ENCODE results near the gene SEC11A.
A peak's percentile ranks its signal among the peaks of the same experiment; 100 is the strongest.
"Not testable (repeated sequence)": the region's sequence is repeated elsewhere in the genome, so short reads cannot be mapped to it uniquely, and the experiment has no call there.

SEC11A gene

DNA sequence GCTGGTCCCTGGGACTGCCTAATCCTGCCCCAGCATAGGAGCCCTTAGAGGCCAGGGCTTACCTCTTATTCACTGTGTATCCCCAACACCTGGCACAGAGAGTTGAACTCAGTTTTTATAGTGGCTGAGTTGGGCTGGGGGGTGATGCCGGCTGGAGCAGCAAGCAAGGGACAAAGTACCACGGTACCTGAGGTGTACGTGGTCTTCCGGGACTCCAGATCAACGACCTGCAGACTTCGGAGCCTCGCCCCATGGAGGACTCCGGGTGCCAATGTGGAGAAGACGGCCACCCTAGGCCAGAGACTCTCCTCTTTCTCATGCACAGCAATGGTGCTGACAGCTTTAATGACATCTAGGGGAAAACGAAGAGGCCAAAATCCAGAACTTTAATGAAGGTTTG, 69.9 kb downstream of the SEC11A start:
- H3K36me3 ChIP-seq (ENCODE audit: control insufficient read depth, insufficient read depth, low read length): peaks cover 49% of the 10 kb centered on the region
- H3K4me1 ChIP-seq (ENCODE audit: control insufficient read depth, insufficient read depth, low read length): no peaks in the 10 kb centered on the region
- H3K4me3 ChIP-seq (ENCODE audit: low read length): no peak overlapping the region
- no peak overlapping the region for H3K9ac ChIP-seq (ENCODE audit: low read length)
- H3K27me3 ChIP-seq (ENCODE audit: control insufficient read depth, insufficient read depth, low read length): no peaks in the 10 kb centered on the region
- no peak overlapping the region for H3K27ac ChIP-seq (ENCODE audit: low read depth, low read length)

DNA sequence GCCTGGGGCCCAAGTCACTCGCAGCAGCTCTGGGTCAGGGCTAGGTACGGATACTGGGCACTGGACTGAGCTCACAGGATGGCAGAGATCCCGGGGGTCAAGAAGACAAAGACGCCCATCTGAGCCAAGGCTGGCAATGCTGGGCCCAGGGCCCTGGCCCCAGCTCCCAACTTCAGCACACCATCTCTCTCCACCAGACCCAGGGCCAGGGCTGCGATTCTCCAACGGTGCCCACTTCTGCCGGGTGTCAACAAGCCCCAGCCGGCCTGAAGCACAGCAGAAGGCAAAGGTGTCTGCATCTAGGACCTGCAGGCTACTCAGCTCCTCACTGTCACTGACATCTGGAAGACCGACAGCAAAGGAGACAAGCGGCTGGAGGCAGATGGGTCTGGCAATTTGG, 70.4 kb downstream of the SEC11A start:
- Histone ChIP-seq H3K9ac (ENCODE audit: low read length) (no peak overlapping the region), H3K27ac (ENCODE audit: low read depth, low read length) (no peak overlapping the region), H3K4me1 (ENCODE audit: control insufficient read depth, insufficient read depth, low read length) (no peaks in the 10 kb centered on the region), H3K27me3 (ENCODE audit: control insufficient read depth, insufficient read depth, low read length) (no peaks in the 10 kb centered on the region), H3K36me3 (ENCODE audit: control insufficient read depth, insufficient read depth, low read length) (peaks cover 49% of the 10 kb centered on the region), H3K4me3 (ENCODE audit: low read length) (no peak overlapping the region)

DNA sequence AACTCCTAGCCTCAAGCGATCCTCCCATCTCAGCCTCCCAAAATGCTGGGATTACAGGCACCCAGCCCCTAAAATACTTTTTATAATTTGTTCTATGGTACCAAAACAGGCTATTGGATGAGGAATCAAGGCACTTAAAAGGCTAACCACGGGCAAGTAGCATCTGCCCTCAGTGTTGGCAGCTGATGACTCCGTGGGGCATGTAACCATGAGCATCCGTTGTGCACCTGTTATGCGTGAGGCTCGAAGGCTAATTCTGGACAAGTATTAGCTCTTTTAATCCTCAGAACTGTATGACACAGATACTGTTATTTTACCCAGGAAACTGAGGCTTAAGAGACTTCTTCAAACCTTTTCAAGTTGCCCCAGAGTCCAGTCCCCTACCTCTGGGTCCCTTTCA, 72.1 kb downstream of the SEC11A start:
- H3K9ac ChIP-seq (ENCODE audit: low read length): no peak overlapping the region
- no peaks in the 10 kb centered on the region for H3K27me3 ChIP-seq (ENCODE audit: control insufficient read depth, insufficient read depth, low read length)
- H3K36me3 ChIP-seq (ENCODE audit: control insufficient read depth, insufficient read depth, low read length): peaks cover 53% of the 10 kb centered on the region

DNA sequence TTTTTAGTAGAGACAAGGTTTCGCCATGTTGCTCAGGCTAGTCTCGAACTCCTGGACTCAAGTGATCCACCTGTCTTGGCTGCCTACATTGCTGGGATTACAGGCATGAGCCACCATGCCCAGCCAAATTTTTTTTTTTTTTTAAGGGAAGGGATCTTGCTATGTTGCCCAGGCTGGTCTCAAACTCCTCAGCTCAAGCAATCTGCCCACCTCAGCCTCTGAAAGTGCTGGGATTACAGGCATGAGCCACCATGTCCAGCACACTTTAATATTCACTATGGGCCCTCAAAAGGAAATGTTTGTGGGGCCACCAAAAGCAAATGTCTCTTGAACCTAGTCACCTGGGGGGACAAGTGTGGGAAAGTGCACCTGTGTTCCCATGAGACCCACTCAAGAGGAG, 73.3 kb downstream of the SEC11A start:
- not testable (repeated sequence) for H3K27ac ChIP-seq (ENCODE audit: low read depth, low read length); H3K9ac ChIP-seq (ENCODE audit: low read length); H3K27me3 ChIP-seq (ENCODE audit: control insufficient read depth, insufficient read depth, low read length); H3K4me1 ChIP-seq (ENCODE audit: control insufficient read depth, insufficient read depth, low read length); H3K4me3 ChIP-seq (ENCODE audit: low read length)
- peaks cover 47% of the 10 kb centered on the region for H3K36me3 ChIP-seq (ENCODE audit: control insufficient read depth, insufficient read depth, low read length)

More for the DNA sequence above, 72.1 kb downstream of the SEC11A start:
- no peak overlapping the region for H3K4me3 ChIP-seq (ENCODE audit: low read length)
- H3K4me1 ChIP-seq (ENCODE audit: control insufficient read depth, insufficient read depth, low read length): no peaks in the 10 kb centered on the region
- no peak overlapping the region for H3K27ac ChIP-seq (ENCODE audit: low read depth, low read length)

DNA sequence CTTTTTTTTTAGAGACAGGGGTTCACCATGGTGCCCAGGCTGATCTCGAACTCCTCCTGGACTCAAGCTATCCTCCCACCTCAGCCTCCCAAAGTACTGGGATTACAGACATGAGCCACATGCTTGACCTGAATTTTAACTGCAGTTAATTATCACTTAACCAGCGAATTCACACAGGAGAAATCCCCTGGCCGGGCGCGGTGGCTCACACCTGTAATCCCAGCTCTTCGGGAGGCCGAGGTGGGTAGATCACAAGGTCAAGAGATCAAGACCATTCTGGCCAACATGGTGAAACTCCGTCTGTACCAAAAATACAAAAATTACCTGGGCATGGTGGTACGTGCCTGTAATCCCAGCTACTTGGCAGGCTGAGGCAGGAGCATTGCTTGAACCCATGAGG, 74.1 kb downstream of the SEC11A start:
- H3K4me3 ChIP-seq (ENCODE audit: low read length); H3K4me1 ChIP-seq (ENCODE audit: control insufficient read depth, insufficient read depth, low read length); H3K9ac ChIP-seq (ENCODE audit: low read length); H3K27me3 ChIP-seq (ENCODE audit: control insufficient read depth, insufficient read depth, low read length); H3K27ac ChIP-seq (ENCODE audit: low read depth, low read length): not testable (repeated sequence)
- peaks cover 40% of the 10 kb centered on the region for H3K36me3 ChIP-seq (ENCODE audit: control insufficient read depth, insufficient read depth, low read length)

DNA sequence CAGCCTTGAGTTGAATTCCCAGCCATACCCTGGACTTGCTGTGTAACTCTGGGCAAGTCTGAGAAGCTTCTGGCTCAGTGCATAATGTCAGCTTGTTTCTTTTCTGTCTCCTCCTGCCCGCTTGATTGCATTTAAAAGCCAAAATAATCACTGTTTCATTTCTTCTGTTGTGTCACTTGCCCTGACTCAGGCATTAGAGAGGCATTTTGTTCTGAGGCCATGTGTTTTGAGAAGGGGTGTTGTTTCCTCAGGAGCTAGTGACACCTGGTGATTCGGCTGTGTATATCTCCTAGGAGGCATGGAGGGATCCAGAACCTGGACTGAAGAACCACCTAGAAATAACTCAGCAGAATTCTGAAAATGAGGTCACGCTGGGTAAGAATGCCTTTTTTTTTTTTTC, 77.8 kb downstream of the SEC11A start:
- Histone ChIP-seq H3K4me1 (ENCODE audit: control insufficient read depth, insufficient read depth, low read length) (peaks cover 3% of the 10 kb centered on the region), H3K27ac (ENCODE audit: low read depth, low read length) (no peak overlapping the region), H3K9ac (ENCODE audit: low read length) (no peak overlapping the region), H3K4me3 (ENCODE audit: low read length) (no peak overlapping the region), H3K27me3 (ENCODE audit: control insufficient read depth, insufficient read depth, low read length) (no peaks in the 10 kb centered on the region), H3K36me3 (ENCODE audit: control insufficient read depth, insufficient read depth, low read length) (peaks cover 18% of the 10 kb centered on the region)

DNA sequence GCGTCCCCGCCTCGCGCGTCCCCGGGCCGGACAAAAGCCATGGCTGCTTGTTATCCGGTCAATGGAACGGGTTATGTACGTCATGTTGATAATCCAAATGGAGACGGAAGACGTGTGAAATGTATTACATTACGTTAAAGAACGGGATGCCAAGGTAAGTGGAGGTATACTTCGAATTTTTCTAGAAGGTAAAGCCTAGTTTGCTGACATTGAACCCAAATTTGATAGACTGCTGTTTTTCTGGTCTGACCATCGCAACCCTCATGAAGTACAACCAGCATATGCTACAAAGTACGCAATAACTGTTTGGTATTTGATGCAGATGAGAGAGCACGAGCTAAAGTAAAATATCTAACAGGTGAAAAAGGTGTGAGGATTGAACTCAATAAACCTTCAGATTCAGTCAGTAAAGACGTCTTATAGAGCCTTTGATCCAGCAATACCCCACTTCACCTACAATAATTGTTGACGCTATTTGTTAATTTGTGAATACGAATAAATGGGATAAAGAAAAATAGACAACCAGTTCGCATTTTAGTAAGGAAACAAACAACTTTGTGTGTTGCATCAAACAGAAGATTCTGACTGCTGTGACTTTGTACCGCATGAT, 81.6 kb downstream of the SEC11A start:
- H3K27ac ChIP-seq (ENCODE audit: low read depth, low read length): peak overlapping the region; percentile 89
- H3K36me3 ChIP-seq (ENCODE audit: control insufficient read depth, insufficient read depth, low read length): peaks cover 5% of the 10 kb centered on the region
- peak overlapping the region; percentile 88 for H3K4me3 ChIP-seq (ENCODE audit: low read length)

DNA sequence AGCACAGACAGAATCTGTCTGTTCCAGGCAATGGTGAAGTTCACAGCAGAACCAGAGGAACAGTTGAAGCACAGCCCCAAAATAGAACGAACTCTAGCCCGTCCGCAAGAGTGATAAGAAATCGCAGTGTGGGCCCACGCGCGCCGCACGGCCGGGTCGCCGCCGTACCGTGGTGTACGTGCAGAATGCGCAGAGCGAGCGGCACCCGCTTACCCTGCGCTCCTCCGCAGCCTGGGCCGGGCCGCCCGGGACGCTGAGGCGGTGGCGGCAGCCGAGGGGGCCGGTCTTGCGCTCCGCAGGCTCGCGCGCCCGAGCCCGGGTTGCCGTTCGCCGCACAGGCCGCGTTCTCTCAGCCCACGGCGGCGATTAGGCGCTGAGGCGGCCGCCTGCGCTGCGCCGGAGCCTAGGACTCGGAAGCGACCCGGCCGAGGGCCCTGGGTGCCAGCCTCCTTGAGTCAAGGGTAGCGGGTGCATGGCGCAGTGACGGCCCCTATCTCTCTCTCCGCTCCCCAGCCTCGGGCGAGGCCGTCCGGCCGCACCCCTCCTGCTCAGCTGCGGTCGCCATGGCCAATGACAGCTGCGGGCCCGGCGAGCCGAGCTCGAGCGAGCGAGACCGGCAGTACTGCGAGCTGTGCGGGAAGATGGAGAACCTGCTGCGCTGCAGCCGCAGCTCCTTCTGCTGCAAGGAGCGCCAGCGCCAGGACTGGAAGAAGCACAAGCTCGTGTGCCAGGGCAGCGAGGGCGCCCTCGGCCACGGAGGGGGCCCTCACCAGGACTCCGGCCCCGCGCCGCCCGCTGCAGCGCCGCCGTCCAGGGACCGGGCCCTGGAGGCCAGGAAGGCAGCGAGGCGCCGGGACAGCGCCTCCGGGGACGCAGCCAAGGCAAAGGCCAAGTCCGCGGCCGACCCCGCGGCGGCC, 82.4 kb downstream of the SEC11A start:
- Histone ChIP-seq H3K4me1 (ENCODE audit: control insufficient read depth, insufficient read depth, low read length) (peaks cover 17% of the 10 kb centered on the region), H3K27ac (ENCODE audit: low read depth, low read length) (peak overlapping the region; percentile 89), H3K27me3 (ENCODE audit: control insufficient read depth, insufficient read depth, low read length) (no peaks in the 10 kb centered on the region), H3K4me3 (ENCODE audit: low read length) (peak overlapping the region; percentile 88), H3K9ac (ENCODE audit: low read length) (peak overlapping the region; percentile 74), H3K36me3 (ENCODE audit: control insufficient read depth, insufficient read depth, low read length) (peaks cover 5% of the 10 kb centered on the region)

More for the DNA sequence above, 81.6 kb downstream of the SEC11A start:
- Histone ChIP-seq H3K4me1 (ENCODE audit: control insufficient read depth, insufficient read depth, low read length) (peaks cover 17% of the 10 kb centered on the region), H3K9ac (ENCODE audit: low read length) (peak overlapping the region; percentile 74), H3K27me3 (ENCODE audit: control insufficient read depth, insufficient read depth, low read length) (no peaks in the 10 kb centered on the region)

DNA sequence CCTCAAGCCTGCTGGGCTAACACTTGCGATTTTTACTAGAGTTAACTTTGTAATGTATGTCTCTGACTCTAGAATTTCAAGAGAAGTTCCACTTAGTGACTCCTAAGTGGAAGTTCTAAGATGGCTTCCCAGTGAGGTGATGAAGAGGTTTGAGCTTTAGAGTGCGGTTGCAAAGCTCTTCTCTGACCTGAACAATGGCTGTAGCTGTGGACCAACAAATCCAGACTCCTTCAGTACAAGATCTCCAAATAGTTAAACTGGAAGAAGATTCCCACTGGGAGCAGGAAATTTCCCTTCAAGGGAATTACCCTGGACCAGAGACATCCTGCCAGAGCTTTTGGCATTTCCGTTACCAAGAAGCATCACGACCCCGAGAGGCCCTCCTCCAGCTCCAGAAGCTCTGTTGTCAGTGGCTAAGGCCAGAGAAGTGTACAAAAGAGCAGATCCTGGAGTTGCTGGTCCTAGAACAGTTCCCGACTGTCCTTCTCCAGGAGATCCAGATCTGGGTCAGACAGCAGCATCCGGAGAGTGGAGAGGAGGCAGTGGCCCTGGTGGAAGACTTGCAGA, 84.2 kb downstream of the SEC11A start:
- H3K4me3 ChIP-seq (ENCODE audit: low read length): peak overlapping the region; percentile 88
- no peaks in the 10 kb centered on the region for H3K36me3 ChIP-seq (ENCODE audit: control insufficient read depth, insufficient read depth, low read length)
- H3K27me3 ChIP-seq (ENCODE audit: control insufficient read depth, insufficient read depth, low read length): no peaks in the 10 kb centered on the region
- H3K27ac ChIP-seq (ENCODE audit: low read depth, low read length): peak overlapping the region; percentile 89
- H3K4me1 ChIP-seq (ENCODE audit: control insufficient read depth, insufficient read depth, low read length): peaks cover 17% of the 10 kb centered on the region
- H3K9ac ChIP-seq (ENCODE audit: low read length): peak overlapping the region; percentile 71

DNA sequence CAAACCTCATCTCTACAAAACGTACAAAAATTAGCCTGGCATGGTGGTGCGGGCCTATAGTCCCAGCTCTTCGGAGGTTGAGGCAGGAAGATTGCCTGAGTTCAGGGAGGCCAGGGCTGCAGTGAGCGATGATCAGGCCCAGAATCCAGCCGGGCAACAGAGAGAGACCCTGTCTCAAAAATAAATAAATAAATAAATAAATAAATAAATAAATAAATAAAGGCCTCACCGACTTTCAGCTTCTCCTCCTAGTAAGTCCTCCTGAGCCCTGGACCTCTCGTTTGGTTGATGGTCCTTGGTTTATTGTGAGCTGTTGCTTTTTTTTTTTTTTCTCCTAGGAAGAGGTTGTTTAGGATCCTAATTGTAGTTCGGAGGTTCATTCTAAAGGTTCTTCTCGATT, 86.9 kb downstream of the SEC11A start:
- H3K36me3 ChIP-seq (ENCODE audit: control insufficient read depth, insufficient read depth, low read length): no peaks in the 10 kb centered on the region
- no peaks in the 10 kb centered on the region for H3K27me3 ChIP-seq (ENCODE audit: control insufficient read depth, insufficient read depth, low read length)
- H3K27ac ChIP-seq (ENCODE audit: low read depth, low read length): no peak overlapping the region
- peaks cover 14% of the 10 kb centered on the region for H3K4me1 ChIP-seq (ENCODE audit: control insufficient read depth, insufficient read depth, low read length)
- H3K9ac ChIP-seq (ENCODE audit: low read length): no peak overlapping the region
- no peak overlapping the region for H3K4me3 ChIP-seq (ENCODE audit: low read length)

DNA sequence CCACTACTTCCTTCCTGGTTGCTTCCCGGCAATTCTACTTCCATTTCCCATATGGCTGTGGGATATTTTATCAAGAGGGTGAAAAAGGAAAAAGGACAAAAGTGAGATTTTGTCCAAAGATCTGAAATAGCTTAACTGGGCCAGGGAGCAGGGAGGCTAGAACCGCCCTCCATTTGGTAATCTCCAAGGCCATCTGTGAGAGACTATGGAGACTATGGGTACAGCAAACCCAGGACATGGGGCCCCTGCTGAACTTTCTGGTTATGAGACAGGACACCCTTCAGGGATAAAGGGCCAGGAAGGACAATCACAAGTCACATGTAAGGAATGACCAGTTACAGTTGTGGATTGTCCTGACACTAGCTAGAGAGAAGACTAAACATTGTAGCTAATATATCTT, 90.8 kb downstream of the SEC11A start:
- no peak overlapping the region for H3K27ac ChIP-seq (ENCODE audit: low read depth, low read length)

DNA sequence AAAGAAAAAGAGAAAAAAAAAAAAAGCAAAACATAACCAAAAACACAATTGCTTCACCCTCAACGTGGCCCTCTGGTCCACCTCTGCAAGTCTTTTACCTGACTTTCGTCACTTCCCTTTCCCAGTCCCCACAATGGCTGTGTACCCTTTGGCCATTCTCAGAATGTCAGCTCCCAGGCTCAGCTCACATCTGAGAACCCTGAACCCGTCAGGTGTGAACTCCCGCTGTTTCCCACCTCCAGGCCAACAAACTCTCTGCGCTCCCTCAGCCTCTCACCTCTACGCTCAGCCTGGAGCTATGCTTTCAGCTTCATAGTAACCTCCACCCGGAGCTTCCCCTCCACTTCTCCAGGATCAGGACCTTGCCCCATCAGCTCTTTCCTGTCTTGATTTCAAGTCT, 91.6 kb downstream of the SEC11A start:
- Histone ChIP-seq H3K4me1 (ENCODE audit: control insufficient read depth, insufficient read depth, low read length) (no peaks in the 10 kb centered on the region), H3K27me3 (ENCODE audit: control insufficient read depth, insufficient read depth, low read length) (no peaks in the 10 kb centered on the region), H3K36me3 (ENCODE audit: control insufficient read depth, insufficient read depth, low read length) (peaks cover 13% of the 10 kb centered on the region), H3K9ac (ENCODE audit: low read length) (no peak overlapping the region), H3K4me3 (ENCODE audit: low read length) (no peak overlapping the region), H3K27ac (ENCODE audit: low read depth, low read length) (no peak overlapping the region)

More for the DNA sequence above, 90.8 kb downstream of the SEC11A start:
- Histone ChIP-seq H3K36me3 (ENCODE audit: control insufficient read depth, insufficient read depth, low read length) (peaks cover 13% of the 10 kb centered on the region), H3K9ac (ENCODE audit: low read length) (no peak overlapping the region), H3K27me3 (ENCODE audit: control insufficient read depth, insufficient read depth, low read length) (no peaks in the 10 kb centered on the region), H3K4me3 (ENCODE audit: low read length) (no peak overlapping the region), H3K4me1 (ENCODE audit: control insufficient read depth, insufficient read depth, low read length) (no peaks in the 10 kb centered on the region)

Measured in rectal smooth muscle tissue (tissue), 1 donor.